K562 (cell line): ENCODE results near the gene ZNF232. TPM values are rescaled to one million over a fixed set of nuclear protein-coding genes. Genes with fewer than 3 reads are reported as not detected.

ENCODE experiments used
- CEBPG ChIP-seq, 3 experiments: fragments of 200-800 bp in 1 of 3; sonication (Bioruptor generic) in 1 of 3; sonication (generic) in 1 of 3; formaldehyde crosslinking in 1 of 3; IDR thresholded peaks in 2 of 3; conservative IDR thresholded peaks in 1 of 3; 2 replicates each; pipeline versions ENCODE4 v1.6.1 to v1.8.0; 2016 to 2022; ENCODE audit warnings: missing compliant biosample characterization in 2 of 3, missing genetic modification characterization in 2 of 3, mild to moderate bottlenecking in 1 of 3, missing genetic modification reagents in 1 of 3
- CXXC5 ChIP-seq: fragments of 250-450 bp; sonication (Bioruptor Pico); IDR thresholded peaks from 2 replicates; pipeline ENCODE4 v1.8.0; 2022; ENCODE audit warnings: inconsistent platforms, mild to moderate bottlenecking, moderate library complexity
- ETV1 ChIP-seq: fragments of 450-650 bp; conservative IDR thresholded peaks from 2 replicates; pipeline ENCODE4 v1.6.1; 2016; ENCODE audit warnings: missing genetic modification characterization, control low read depth, low read depth, missing compliant biosample characterization
- HEY1 ChIP-seq: fragments of 250-450 bp; sonication (Bioruptor Pico); IDR thresholded peaks from 2 replicates; pipeline ENCODE4 v1.5.0; 2020; ENCODE audit warnings: mild to moderate bottlenecking, moderate library complexity, borderline replicate concordance
- JUND ChIP-seq, 2 experiments: IDR thresholded peaks; 2 replicates in 1 of 2; 3 replicates in 1 of 2; pipeline ENCODE4 v1.6.1; 2011; ENCODE audit warnings: borderline replicate concordance in 2 of 2, low read depth in 2 of 2, low read length in 2 of 2, improper control_type of control experiment in 1 of 2, missing biosample characterization in 1 of 2, missing genetic modification characterization in 1 of 2, missing genetic modification reagents in 1 of 2
- XRCC3 ChIP-seq: fragments of 450-650 bp; IDR thresholded peaks from 2 replicates; pipeline ENCODE4 v1.6.1; 2017; ENCODE audit warnings: mild to moderate bottlenecking, moderate library complexity
- YY1 ChIP-seq, 3 experiments: IDR thresholded peaks; 2 replicates each; pipeline ENCODE4 v1.6.1; 2011; ENCODE audit warnings: low read length in 2 of 3, mild to moderate bottlenecking in 2 of 3, moderate library complexity in 2 of 3, borderline replicate concordance in 1 of 3, control low read depth in 1 of 3, low read depth in 1 of 3; ENCODE audit not compliant: insufficient read depth in 3 of 3, insufficient replicate concordance in 2 of 3, control insufficient read depth in 1 of 3, insufficient read length in 1 of 3; ENCODE audit errors: extremely low read depth in 1 of 3
- polyA plus RNA-seq, 8 experiments: library from polyadenylated mRNA; depleted of rRNA in 4 of 8; stranded (reverse) in 5 of 8; unstranded in 3 of 8; fragments of >200 nt; fragmentation: Nextera tagmentation in 2 of 8; fragmentation: Illumina TruSeq in 1 of 8; extraction: Ambion mirVana in 2 of 8; extraction: Trizol in 1 of 8; gene quantifications; 2 replicates each; pipeline versions ENCODE4 v1.2.1 to v1.2.3, GENCODE V29; 2011 to 2014; ENCODE audit warnings: inconsistent platforms in 1 of 8, missing spikeins in 1 of 8
- total RNA-seq, 7 experiments: library from RNA; depleted of rRNA in 6 of 7; stranded (reverse); fragments of >200 nt in 6 of 7; fragmentation: Illumina TruSeq in 2 of 7; extraction: Trizol in 2 of 7; gene quantifications; 2 replicates each; pipeline versions ENCODE4 v1.2.1 to v1.2.3, GENCODE V29; 2011 to 2021; ENCODE audit warnings: low replicate concordance in 1 of 7
- TF ChIP-seq, protein P1 (sequence below): fragments of 450-650 bp; IDR thresholded peaks from 2 replicates; pipeline ENCODE4 v1.6.1; 2017; ENCODE audit warnings: antibody characterized with exemption, mild to moderate bottlenecking
- TF ChIP-seq, protein P2 (sequence below): fragments of 250-450 bp; sonication (Bioruptor Pico); IDR thresholded peaks from 2 replicates; pipeline ENCODE4 v1.8.0; 2021; ENCODE audit warnings: borderline replicate concordance, mild to moderate bottlenecking, moderate library complexity; ENCODE audit not compliant: poor library complexity, severe bottlenecking
- TF ChIP-seq, protein P3 (sequence below): sonication (generic); formaldehyde crosslinking; IDR thresholded peaks from 2 replicates; pipeline ENCODE4 v1.8.0; 2023; ENCODE audit warnings: mild to moderate bottlenecking, missing genetic modification reagents
- TF ChIP-seq, protein P4 (sequence below): IDR thresholded peaks from 3 replicates; pipeline ENCODE4 v1.6.1; 2011; ENCODE audit warnings: borderline replicate concordance, mild to moderate bottlenecking, moderate library complexity; ENCODE audit not compliant: insufficient read length; ENCODE audit errors: extremely low read depth

Gene ZNF232
- total and polyA plus RNA-seq, 9 of the 15 experiments (the other 6 are each of a cell fraction or from before 2014, with no cell fraction given), result 10.6 to 26.0 (median 13.0) TPM

DNA sequence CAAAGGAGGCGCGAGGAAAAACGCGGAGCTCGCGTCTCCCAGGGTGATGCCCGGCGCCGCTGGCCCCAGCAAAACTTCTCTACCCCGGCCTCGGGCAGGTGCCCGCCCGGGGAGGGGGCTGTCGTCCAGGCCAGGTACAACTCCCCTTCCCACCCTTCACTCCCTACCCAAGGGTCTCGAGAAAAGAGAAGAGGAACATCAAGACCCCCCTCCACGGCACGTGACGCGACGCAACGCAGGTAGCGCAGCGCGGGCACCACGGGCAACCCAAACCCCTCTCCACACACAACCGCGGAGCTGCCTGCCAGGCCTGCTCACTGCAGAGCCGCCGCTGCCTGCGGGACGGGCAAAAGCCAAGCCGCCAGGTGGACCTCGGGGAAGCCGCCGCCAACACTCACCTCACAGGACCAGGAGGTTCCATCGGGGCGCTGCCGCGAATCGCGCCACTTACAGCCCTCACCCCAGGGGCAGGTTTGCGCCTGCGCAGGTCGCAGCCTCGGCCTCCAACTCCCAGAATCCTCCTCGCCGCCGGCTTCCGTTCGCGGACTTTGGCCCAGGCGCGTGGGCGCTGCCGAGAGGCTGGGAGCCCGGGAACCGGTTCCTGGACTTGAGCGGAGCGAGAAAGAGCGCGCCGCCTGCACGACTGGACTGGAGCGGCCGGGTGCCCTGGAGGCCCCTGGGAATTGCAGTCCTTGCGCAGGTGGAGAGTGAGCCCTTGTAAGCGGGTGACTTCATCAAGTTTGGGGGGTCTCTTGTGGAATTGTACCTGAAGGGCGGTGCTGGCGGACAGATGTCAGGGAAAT is at the start of gene ZNF232 (continued):
- TF ChIP-seq, protein P1, sequence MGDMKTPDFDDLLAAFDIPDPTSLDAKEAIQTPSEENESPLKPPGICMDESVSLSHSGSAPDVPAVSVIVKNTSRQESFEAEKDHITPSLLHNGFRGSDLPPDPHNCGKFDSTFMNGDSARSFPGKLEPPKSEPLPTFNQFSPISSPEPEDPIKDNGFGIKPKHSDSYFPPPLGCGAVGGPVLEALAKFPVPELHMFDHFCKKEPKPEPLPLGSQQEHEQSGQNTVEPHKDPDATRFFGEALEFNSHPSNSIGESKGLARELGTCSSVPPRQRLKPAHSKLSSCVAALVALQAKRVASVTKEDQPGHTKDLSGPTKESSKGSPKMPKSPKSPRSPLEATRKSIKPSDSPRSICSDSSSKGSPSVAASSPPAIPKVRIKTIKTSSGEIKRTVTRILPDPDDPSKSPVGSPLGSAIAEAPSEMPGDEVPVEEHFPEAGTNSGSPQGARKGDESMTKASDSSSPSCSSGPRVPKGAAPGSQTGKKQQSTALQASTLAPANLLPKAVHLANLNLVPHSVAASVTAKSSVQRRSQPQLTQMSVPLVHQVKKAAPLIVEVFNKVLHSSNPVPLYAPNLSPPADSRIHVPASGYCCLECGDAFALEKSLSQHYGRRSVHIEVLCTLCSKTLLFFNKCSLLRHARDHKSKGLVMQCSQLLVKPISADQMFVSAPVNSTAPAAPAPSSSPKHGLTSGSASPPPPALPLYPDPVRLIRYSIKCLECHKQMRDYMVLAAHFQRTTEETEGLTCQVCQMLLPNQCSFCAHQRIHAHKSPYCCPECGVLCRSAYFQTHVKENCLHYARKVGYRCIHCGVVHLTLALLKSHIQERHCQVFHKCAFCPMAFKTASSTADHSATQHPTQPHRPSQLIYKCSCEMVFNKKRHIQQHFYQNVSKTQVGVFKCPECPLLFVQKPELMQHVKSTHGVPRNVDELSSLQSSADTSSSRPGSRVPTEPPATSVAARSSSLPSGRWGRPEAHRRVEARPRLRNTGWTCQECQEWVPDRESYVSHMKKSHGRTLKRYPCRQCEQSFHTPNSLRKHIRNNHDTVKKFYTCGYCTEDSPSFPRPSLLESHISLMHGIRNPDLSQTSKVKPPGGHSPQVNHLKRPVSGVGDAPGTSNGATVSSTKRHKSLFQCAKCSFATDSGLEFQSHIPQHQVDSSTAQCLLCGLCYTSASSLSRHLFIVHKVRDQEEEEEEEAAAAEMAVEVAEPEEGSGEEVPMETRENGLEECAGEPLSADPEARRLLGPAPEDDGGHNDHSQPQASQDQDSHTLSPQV, result no peak
- TF ChIP-seq, protein P2, sequence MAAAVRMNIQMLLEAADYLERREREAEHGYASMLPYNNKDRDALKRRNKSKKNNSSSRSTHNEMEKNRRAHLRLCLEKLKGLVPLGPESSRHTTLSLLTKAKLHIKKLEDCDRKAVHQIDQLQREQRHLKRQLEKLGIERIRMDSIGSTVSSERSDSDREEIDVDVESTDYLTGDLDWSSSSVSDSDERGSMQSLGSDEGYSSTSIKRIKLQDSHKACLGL (CRISPR knock-in tag), result no peak
- no peak for TF ChIP-seq CEBPG (CRISPR knock-in tag; IDR thresholded peaks at IDR 0.05)
- TF ChIP-seq CEBPG (tag; conservative IDR thresholded peaks at IDR 0.05 in 1 of 2, IDR thresholded peaks at IDR 0.05 in 1 of 2), result no peak
- peak; percentile 77 for TF ChIP-seq CXXC5 (CRISPR knock-in tag)
- no peak; the same call in 1 of the 2 replicates for TF ChIP-seq JUND (IDR thresholded peaks at IDR 0.05; ENCODE audit: borderline replicate concordance, low read depth, low read length)
- no peak for TF ChIP-seq JUND (tag; IDR thresholded peaks at IDR 0.05; ENCODE audit: borderline replicate concordance, low read depth, low read length)
- TF ChIP-seq, protein P3, sequence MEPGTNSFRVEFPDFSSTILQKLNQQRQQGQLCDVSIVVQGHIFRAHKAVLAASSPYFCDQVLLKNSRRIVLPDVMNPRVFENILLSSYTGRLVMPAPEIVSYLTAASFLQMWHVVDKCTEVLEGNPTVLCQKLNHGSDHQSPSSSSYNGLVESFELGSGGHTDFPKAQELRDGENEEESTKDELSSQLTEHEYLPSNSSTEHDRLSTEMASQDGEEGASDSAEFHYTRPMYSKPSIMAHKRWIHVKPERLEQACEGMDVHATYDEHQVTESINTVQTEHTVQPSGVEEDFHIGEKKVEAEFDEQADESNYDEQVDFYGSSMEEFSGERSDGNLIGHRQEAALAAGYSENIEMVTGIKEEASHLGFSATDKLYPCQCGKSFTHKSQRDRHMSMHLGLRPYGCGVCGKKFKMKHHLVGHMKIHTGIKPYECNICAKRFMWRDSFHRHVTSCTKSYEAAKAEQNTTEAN, result no peak
- TF ChIP-seq YY1 (IDR thresholded peaks at IDR 0.05; ENCODE audit: borderline replicate concordance in 1 of 3, control insufficient read depth in 1 of 3, extremely low read depth in 1 of 3, insufficient read depth in 3 of 3, insufficient read length in 1 of 3, insufficient replicate concordance in 2 of 3, low read depth in 1 of 3, low read length in 2 of 3), result peak in 1 of 3 experiments; percentile 50
- no peak for TF ChIP-seq HEY1 (CRISPR knock-in tag)
- TF ChIP-seq, protein P4, sequence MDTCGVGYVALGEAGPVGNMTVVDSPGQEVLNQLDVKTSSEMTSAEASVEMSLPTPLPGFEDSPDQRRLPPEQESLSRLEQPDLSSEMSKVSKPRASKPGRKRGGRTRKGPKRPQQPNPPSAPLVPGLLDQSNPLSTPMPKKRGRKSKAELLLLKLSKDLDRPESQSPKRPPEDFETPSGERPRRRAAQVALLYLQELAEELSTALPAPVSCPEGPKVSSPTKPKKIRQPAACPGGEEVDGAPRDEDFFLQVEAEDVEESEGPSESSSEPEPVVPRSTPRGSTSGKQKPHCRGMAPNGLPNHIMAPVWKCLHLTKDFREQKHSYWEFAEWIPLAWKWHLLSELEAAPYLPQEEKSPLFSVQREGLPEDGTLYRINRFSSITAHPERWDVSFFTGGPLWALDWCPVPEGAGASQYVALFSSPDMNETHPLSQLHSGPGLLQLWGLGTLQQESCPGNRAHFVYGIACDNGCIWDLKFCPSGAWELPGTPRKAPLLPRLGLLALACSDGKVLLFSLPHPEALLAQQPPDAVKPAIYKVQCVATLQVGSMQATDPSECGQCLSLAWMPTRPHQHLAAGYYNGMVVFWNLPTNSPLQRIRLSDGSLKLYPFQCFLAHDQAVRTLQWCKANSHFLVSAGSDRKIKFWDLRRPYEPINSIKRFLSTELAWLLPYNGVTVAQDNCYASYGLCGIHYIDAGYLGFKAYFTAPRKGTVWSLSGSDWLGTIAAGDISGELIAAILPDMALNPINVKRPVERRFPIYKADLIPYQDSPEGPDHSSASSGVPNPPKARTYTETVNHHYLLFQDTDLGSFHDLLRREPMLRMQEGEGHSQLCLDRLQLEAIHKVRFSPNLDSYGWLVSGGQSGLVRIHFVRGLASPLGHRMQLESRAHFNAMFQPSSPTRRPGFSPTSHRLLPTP, result no peak
- peak; percentile 72 for TF ChIP-seq ETV1 (tag)
- TF ChIP-seq XRCC3, result no peak
